AG04450 (cell line): Measurements from ENCODE around the gene TMEM219. TPM values are rescaled to one million over a fixed set of nuclear protein-coding genes. Genes with fewer than 3 reads are reported as not detected.

Source experiments
- CTCF ChIA-PET: fragments of 300-600, 350-600 bp; formaldehyde crosslinking; extraction: SDS; loops from one replicate; lab custom pipeline; 2022; ENCODE audit warnings: antibody characterized with exemption, inconsistent platforms; lab: Charles Lee
- POLR2A ChIA-PET: fragments of 350-600 bp; formaldehyde crosslinking; extraction: SDS; loops from one replicate; lab custom pipeline; 2021; ENCODE audit warnings: antibody characterized with exemption, inconsistent platforms; lab: Yijun Ruan, JAX
- DNase-seq: peaks from one replicate; pipeline ENCODE4 v3.0.0-alpha.2; 2011; ENCODE audit warnings: low read depth, low spot score
- H3K27ac ChIP-seq: one replicate; pipeline ENCODE4 v1.5.1; 2012; ENCODE audit warnings: low read depth, low read length, control low read depth
- H3K27me3 ChIP-seq: one replicate; pipeline ENCODE4 v1.6.0; 2012; ENCODE audit warnings: low read length; ENCODE audit not compliant: control insufficient read depth, insufficient read depth
- H3K4me3 ChIP-seq: 2 replicates; pipeline ENCODE4 v1.5.1; 2011; ENCODE audit warnings: mild to moderate bottlenecking, low read depth, low read length, control low read depth
- H3K9me3 ChIP-seq: 2 replicates; pipeline ENCODE4 v1.5.1; 2012; ENCODE audit warnings: low read length; ENCODE audit not compliant: control insufficient read depth, insufficient read depth
- polyA plus RNA-seq: library from polyadenylated mRNA; depleted of rRNA; stranded (reverse); fragments of >200 nt; gene quantifications from 2 replicates; pipeline ENCODE4 v1.2.3, GENCODE V29; 2011
- TF ChIP-seq, protein P1 (sequence below): IDR thresholded peaks from 2 replicates; pipeline ENCODE4 v1.5.1; 2011; ENCODE audit warnings: low read depth, low read length, control low read depth, inconsistent platforms

TMEM219 gene
- polyA plus RNA-seq, 1 experiment = 88.6 TPM

DNA sequence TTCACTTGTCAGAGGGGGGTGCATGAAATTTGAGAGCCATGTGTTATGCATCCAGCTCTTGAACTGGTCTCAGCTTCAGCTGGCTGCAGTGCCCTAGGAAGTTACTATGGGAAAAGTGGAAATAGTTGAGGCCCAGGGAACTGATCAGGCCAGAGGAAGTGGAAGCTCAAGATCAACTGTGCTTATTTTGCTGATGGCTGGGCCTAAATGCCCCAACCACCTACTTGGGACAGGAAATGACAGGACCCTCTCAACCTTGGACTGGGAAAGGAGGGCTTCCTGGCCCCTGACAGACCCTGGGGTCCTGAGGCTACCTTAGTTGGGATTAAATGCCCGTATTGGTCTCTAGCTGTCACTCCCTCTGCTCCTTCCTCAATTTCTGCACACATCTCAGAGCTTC lies 10.6 kb downstream of the TMEM219 start:
- TF ChIP-seq, protein P1, sequence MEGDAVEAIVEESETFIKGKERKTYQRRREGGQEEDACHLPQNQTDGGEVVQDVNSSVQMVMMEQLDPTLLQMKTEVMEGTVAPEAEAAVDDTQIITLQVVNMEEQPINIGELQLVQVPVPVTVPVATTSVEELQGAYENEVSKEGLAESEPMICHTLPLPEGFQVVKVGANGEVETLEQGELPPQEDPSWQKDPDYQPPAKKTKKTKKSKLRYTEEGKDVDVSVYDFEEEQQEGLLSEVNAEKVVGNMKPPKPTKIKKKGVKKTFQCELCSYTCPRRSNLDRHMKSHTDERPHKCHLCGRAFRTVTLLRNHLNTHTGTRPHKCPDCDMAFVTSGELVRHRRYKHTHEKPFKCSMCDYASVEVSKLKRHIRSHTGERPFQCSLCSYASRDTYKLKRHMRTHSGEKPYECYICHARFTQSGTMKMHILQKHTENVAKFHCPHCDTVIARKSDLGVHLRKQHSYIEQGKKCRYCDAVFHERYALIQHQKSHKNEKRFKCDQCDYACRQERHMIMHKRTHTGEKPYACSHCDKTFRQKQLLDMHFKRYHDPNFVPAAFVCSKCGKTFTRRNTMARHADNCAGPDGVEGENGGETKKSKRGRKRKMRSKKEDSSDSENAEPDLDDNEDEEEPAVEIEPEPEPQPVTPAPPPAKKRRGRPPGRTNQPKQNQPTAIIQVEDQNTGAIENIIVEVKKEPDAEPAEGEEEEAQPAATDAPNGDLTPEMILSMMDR = no peak
- DNase-seq = no peak
- no peak overlapping the region for H3K4me3 ChIP-seq
- H3K9me3 ChIP-seq = no peaks in the 10 kb centered on the region; the same call in 1 of the 2 replicates
- CTCF ChIA-PET = interaction anchor here (1.7 to 2.9 kb wide), 4 partner anchors 11 to 165 kb away, joined by 6 to 13 read pairs (median 10); partner anchors contain the start of gene TMEM219
- H3K27me3 ChIP-seq = no peaks in the 10 kb centered on the region
- POLR2A ChIA-PET = interaction anchor here (1.5 kb wide), 1 partner anchor 11 kb away, joined by 17 read pairs; the partner anchor contains the start of gene TMEM219
- no peak overlapping the region for H3K27ac ChIP-seq

DNA sequence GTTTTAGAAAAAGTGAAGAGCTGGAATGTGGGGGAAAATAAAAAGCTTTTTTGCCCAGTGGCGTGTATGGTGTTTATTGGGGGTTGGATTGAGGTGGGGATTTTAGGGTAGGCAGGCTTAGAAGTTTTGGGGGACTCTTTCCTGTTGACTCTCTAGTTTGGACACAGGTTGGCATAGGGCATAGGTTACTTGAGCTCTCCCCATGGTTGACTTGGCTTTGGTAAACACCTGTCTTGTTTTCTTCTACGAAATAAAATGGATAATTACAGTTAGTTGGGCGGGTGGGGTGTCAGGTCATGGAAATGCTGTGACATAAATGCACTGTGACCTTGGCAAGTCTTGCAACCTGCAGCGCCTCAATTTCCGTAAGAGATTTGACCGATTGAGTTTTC lies 11.1 kb downstream of the TMEM219 start:
- no peak overlapping the region for H3K4me3 ChIP-seq
- CTCF ChIA-PET = interaction anchor here (1.7 to 2.9 kb wide), 4 partner anchors 11 to 165 kb away, joined by 6 to 13 read pairs (median 10); partner anchors contain the start of gene TMEM219
- no peaks in the 10 kb centered on the region; the same call in 1 of the 2 replicates for H3K9me3 ChIP-seq
- POLR2A ChIA-PET = interaction anchor here (0.5 to 1.5 kb wide), 12 partner anchors 11 to 166 kb away, joined by 3 to 21 read pairs (median 4); partner anchors contain the start of genes ALDOA, CDIPT, HIRIP3 and KCTD13
- no peaks in the 10 kb centered on the region for H3K27me3 ChIP-seq
- no peak for DNase-seq
- TF ChIP-seq, protein P1 = no peak
- no peak overlapping the region for H3K27ac ChIP-seq

DNA sequence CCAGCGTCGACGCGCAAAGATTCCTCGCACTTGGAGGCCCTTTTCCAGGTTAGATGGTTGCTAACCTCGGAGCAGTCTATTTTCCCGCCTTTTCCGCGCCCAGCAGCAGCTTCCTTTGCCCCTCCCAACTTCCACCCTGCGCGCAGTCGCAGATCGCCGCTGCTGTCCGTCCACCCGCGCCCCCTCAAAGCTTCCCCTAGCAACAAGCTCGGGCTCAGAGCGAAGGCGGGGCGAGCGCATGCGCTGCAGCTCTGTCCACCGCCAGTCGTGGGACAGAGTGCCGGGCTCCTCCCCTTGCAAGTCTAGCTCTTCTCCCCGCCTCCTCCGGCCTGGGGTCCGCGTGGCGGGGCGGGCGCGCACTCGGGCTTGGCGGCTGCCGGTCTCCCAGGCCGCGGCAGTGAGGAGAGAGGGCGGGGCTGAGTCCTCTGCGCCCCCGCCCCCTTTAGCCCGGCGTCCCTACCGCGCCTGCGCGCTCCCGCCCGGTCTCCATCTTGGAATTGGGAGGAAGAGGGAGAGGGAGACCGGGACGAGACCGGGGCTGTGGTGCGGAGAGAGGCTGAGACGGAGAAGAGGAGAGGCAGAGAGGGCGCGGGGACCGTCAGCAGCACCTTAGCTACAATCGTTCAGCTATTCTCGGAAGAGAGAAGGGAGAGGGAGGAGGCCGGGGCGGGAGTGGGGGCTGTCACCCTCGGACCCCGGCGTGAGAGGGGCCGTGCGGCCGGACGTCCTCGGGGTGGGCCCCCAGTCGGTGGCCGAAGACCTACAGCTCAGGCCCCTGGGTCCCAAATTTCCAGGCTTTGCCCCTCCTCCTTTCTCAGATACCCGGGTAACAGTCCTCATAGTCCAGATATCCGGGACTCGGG lies 11.7 kb downstream of the TMEM219 start, which contains the start of gene TAOK2:
TSS of gene TAOK2 (plus strand) at position 485 of the 863 bp plus-strand sequence. CDS start 3,905 bp downstream, outside the sequence.
- TF ChIP-seq, protein P1 = no peak
- no peaks in the 10 kb centered on the region; the same call in 1 of the 2 replicates for H3K9me3 ChIP-seq
- peak within 1 kb of the TSS; percentile 92 for H3K4me3 ChIP-seq
- CTCF ChIA-PET = interaction anchor here (1.7 to 2.9 kb wide), 4 partner anchors 12 to 166 kb away, joined by 6 to 13 read pairs (median 10); partner anchors contain the start of gene TMEM219
- H3K27ac ChIP-seq = peak within 1 kb of the TSS; percentile 31
- DNase-seq = peak; percentile 99
- H3K27me3 ChIP-seq = no peaks in the 10 kb centered on the region
- POLR2A ChIA-PET = interaction anchor here (0.5 to 1.5 kb wide), 13 partner anchors 12 to 166 kb away, joined by 3 to 21 read pairs (median 4); partner anchors contain the start of genes ALDOA, CDIPT, HIRIP3 and KCTD13

DNA sequence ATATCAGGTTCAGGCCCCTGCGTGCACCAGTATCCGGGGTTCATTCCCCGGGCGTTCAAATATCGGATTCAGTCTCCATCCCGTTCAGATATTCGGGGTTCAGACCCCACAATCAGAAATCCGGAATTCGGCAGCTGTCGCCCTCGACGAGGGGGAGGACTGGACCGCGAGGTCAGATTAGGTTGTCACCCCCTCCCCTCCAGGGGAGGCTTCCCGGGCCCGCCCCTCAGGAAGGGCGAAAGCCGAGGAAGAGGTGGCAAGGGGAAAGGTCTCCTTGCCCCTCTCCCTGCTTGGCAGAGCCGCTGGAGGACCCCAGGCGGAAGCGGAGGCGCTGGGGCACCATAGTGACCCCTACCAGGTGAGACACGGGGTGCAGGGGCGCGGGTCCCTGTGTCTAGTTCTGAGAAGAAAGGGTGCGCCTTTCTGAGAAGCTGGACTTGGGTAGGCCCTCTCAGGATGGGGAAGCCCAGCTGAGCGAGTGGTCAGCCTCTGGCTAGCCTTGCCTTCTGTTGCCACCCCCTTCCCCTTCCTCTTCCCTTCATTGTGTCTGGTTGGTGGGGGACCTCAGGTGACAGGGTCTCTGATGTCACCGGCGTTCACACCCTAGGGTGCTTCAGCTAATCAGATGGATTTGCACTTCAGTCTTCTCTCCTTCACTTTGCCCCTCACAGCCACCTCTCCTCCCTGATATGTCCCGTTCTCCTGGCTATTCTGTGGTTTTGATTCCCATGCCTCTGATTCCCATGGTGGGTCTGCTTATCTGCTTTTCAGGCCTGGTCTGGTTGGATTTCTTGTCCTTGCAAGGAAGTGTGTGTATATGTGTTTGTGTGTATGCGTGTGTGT lies 12.6 kb downstream of the TMEM219 start:
- CTCF ChIA-PET = interaction anchor here (2.4 kb wide), 1 partner anchor 126 kb away, joined by 12 read pairs; no protein-coding TSS in a partner anchor
- no peak for DNase-seq
- POLR2A ChIA-PET = interaction anchor here (0.6 to 1.5 kb wide), 3 partner anchors 31 to 298 kb away, joined by 5 to 7 read pairs (median 5); no protein-coding TSS in a partner anchor

More for the DNA sequence above, 12.6 kb downstream of the TMEM219 start:
- H3K4me3 ChIP-seq = peak overlapping the region; percentile 92
- TF ChIP-seq, protein P1 = no peak
- no peaks in the 10 kb centered on the region for H3K27me3 ChIP-seq
- no peaks in the 10 kb centered on the region; the same call in 1 of the 2 replicates for H3K9me3 ChIP-seq
- peak overlapping the region; percentile 31 for H3K27ac ChIP-seq
